Sigmoid colon (tissue), 7 donors: Measurements from ENCODE around the gene CNNM3. TPM values are rescaled to one million over a fixed set of nuclear protein-coding genes. Genes with fewer than 3 reads are reported as not detected.
A peak's percentile ranks its signal among the peaks of the same experiment; 100 is the strongest.
"Not testable (repeated sequence)": the region's sequence is repeated elsewhere in the genome, so short reads cannot be mapped to it uniquely, and the experiment has no call there.

Source experiments
- DNase-seq: peaks from one replicate; pipeline ENCODE4 v3.0.0-alpha.2; 2019
- H3K27ac ChIP-seq, 4 donors: fragments of 200-600 bp; sonication (generic); one replicate each; pipeline ENCODE4 v1.5.1; 2016 to 2019; ENCODE audit warnings: mild to moderate bottlenecking in 1 of 4
- H3K27me3 ChIP-seq, 3 donors: fragments of 200-600 bp; sonication (generic); one replicate each; pipeline ENCODE4 v1.5.1; 2019; ENCODE audit warnings: mild to moderate bottlenecking in 1 of 3
- H3K36me3 ChIP-seq, 4 donors: fragments of 200-600 bp; sonication (generic); one replicate each; pipeline ENCODE4 v1.5.1; 2016 to 2019
- H3K4me1 ChIP-seq, 4 donors: fragments of 200-600 bp; sonication (generic); one replicate each; pipeline ENCODE4 v1.5.1; 2017 to 2019
- H3K4me3 ChIP-seq, 4 donors: fragments of 200-600 bp; sonication (generic); one replicate each; pipeline ENCODE4 v1.5.1; 2017 to 2019; ENCODE audit warnings: mild to moderate bottlenecking in 2 of 4, moderate library complexity in 1 of 4
- H3K9me3 ChIP-seq, 4 donors: fragments of 200-600 bp in 3 of 4; sonication (generic) in 3 of 4; one replicate each; pipeline versions ENCODE4 v1.5.1 to v1.6.1; 2013 to 2019
- EP300 ChIP-seq, 4 donors: sonication (generic); formaldehyde crosslinking; IDR thresholded peaks; one replicate each; pipeline ENCODE4 v1.6.1; 2017; ENCODE audit warnings: antibody characterized with exemption in 4 of 4
- POLR2A ChIP-seq, 2 donors: fragments of 450-650 bp; IDR thresholded peaks; one replicate each; pipeline ENCODE4 v1.6.1; 2016; ENCODE audit warnings: antibody characterized with exemption in 2 of 2, mild to moderate bottlenecking in 2 of 2, moderate library complexity in 2 of 2
- POLR2AphosphoS5 ChIP-seq, 4 donors: sonication (generic); formaldehyde crosslinking; IDR thresholded peaks; one replicate each; pipeline ENCODE4 v1.6.1; 2017; ENCODE audit warnings: antibody characterized with exemption in 4 of 4
- WGBS, 2 donors: extraction: QIAGEN DNeasy Blood & Tissue Kit; methylation state at CpG; one replicate each; pipeline ENCODE4 v1.1.7; 2013; 5-methylcytosine and 5-hydroxymethylcytosine counted together
- intact Hi-C: fragments of 100-400 bp; cut with DNase I; formaldehyde crosslinking; loops from one replicate; pipeline ENCODE4 v1.15.1; 2023
- polyA plus RNA-seq, 3 donors: library from polyadenylated mRNA; stranded (reverse); fragments of 200-250 nt; gene quantifications; one replicate each; pipeline ENCODE4 v1.2.3, GENCODE V29; 2013
- total RNA-seq, 4 donors: library from RNA; depleted of rRNA; stranded (reverse); fragments of >200 nt; gene quantifications; one replicate each; pipeline ENCODE4 v1.1.0, GENCODE V29; 2016
- TF ChIP-seq, protein P1 (sequence below), 4 experiments: fragments of 450-650 bp in 3 of 4; fragments of 200-600 bp in 1 of 4; IDR thresholded peaks; one replicate each; pipeline ENCODE4 v1.5.1; 2016 to 2019; ENCODE audit warnings: antibody characterized with exemption in 4 of 4, mild to moderate bottlenecking in 3 of 4, moderate library complexity in 2 of 4
- donor health status: healthy with polysubstance abuse.
- donor health status: Bipolar disorder and iron deficiency.
- donor health status: healthy.

CNNM3 gene
- total and polyA plus RNA-seq, 7 donors, result 1.2 to 16.6 (median 10.0) TPM

- Histone ChIP-seq H3K4me3 (no peak overlapping the region), H3K36me3 (peaks cover 0 to 42% (median 6%) of the 10 kb centered on the region in 4 donors), H3K9me3 (no peaks in the 10 kb centered on the region), H3K27me3 (no peaks in the 10 kb centered on the region), H3K4me1 (peaks cover 0 to 8% (median 7%) of the 10 kb centered on the region in 4 donors), H3K27ac (no peak overlapping the region)
- peak; percentile 85 for DNase-seq
- intact Hi-C loops, result loop anchor here (5.0 kb wide), 2 partner anchors 39 to 64 kb away; partner anchors contain the start of gene CNNM4
- TF ChIP-seq POLR2AphosphoS5 (IDR thresholded peaks at IDR 0.05), result peak in 2 of 4 donors; percentile 26 to 27
- TF ChIP-seq, protein P1, sequence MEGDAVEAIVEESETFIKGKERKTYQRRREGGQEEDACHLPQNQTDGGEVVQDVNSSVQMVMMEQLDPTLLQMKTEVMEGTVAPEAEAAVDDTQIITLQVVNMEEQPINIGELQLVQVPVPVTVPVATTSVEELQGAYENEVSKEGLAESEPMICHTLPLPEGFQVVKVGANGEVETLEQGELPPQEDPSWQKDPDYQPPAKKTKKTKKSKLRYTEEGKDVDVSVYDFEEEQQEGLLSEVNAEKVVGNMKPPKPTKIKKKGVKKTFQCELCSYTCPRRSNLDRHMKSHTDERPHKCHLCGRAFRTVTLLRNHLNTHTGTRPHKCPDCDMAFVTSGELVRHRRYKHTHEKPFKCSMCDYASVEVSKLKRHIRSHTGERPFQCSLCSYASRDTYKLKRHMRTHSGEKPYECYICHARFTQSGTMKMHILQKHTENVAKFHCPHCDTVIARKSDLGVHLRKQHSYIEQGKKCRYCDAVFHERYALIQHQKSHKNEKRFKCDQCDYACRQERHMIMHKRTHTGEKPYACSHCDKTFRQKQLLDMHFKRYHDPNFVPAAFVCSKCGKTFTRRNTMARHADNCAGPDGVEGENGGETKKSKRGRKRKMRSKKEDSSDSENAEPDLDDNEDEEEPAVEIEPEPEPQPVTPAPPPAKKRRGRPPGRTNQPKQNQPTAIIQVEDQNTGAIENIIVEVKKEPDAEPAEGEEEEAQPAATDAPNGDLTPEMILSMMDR (IDR thresholded peaks at IDR 0.05), result peak; percentile 80 to 94 (median 91)
- TF ChIP-seq EP300 (IDR thresholded peaks at IDR 0.05), result no peak
- WGBS, 2 donors, result 38 to 42% methylated on average over 15 of the region's 15 CpGs
These were observed 14.9 kb upstream of the CNNM3 start for GRCh38 chr2:96801005-96801785.

DNA sequence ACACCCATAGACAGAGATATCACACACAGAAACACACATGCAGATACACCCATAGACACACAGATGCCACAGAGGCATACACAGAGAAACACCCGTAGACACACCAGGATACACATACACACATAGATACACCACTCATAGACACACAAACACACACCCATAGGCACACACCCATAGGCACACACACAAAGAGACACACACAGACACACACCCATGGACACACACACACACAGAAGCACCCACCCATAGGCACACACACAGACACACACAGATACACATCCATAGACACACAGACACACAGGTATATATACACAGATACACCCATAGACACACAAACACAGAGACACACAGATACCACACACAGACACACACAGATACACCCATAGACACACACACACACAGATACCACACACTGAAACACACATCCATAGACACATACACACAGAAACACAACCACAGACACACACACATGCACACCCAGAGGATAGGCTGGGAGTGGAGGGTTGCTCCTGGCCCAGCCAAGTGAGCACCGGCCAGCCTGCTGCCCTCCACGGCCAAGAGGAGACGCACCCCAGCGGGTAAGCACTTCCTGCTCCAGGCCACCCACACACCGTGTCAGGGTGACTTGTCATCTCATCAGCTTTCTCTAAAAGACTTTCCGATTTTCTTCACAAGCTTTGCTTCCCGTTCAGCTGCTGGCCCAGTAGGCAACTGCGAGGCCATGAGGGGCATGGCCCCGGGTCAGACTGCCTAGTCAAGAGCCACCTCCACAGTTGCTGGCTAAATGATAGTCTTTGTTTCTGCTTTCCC is 14.1 kb upstream of the CNNM3 start:
- no peaks in the 10 kb centered on the region for H3K27me3 ChIP-seq
- intact Hi-C loops, result loop anchor here (5.0 kb wide), 2 partner anchors 40 to 65 kb away; partner anchors contain the start of gene CNNM4
- TF ChIP-seq POLR2A (IDR thresholded peaks at IDR 0.05) (no peak), POLR2AphosphoS5 (IDR thresholded peaks at IDR 0.05) (no peak), EP300 (IDR thresholded peaks at IDR 0.05) (no peak)
- TF ChIP-seq, protein P1 (IDR thresholded peaks at IDR 0.05), result no peak
- 67 to 88% methylated on average over 10 of the region's 10 CpGs for WGBS, 2 donors
- H3K9me3 ChIP-seq, result no peaks in the 10 kb centered on the region
- H3K4me1 ChIP-seq, result peaks cover 0 to 8% (median 7%) of the 10 kb centered on the region in 4 donors
- DNase-seq, result peak; percentile 47
- no peak overlapping the region for H3K4me3 ChIP-seq
- no peak overlapping the region for H3K27ac ChIP-seq
- H3K36me3 ChIP-seq, result peaks cover 0 to 42% (median 6%) of the 10 kb centered on the region in 4 donors

DNA sequence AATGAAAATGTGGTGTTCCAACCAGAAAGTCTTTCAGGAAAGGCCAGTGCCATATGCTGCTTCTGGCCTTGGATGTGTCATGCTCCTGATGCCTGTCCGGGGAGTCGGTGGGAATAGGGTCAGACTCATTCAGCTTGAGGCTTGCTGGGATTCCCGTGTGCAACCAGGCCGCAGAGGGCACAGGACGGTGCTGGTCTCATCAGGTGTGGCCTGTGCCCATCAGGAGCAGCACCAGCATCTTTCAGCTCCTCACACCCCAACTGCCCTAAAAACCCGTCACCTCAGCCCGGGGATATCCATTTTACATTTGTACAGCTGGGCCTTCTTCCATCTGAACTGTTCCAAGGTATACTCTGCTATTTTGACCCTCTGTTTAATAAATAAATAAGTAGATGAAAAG is 13.3 kb upstream of the CNNM3 start:
- H3K9me3 ChIP-seq, result no peaks in the 10 kb centered on the region
- DNase-seq, result peak; percentile 39
- H3K4me1 ChIP-seq, result peaks cover 0 to 8% (median 7%) of the 10 kb centered on the region in 4 donors
- intact Hi-C loops, result loop anchor here (5.0 kb wide), 2 partner anchors 40 to 65 kb away; partner anchors contain the start of gene CNNM4
- no peak overlapping the region for H3K27ac ChIP-seq
- 94 to 96% methylated on average over 7 of the region's 7 CpGs for WGBS, 2 donors
- no peaks in the 10 kb centered on the region for H3K27me3 ChIP-seq
- TF ChIP-seq POLR2A (IDR thresholded peaks at IDR 0.05) (no peak), EP300 (IDR thresholded peaks at IDR 0.05) (no peak), POLR2AphosphoS5 (IDR thresholded peaks at IDR 0.05) (no peak)
- TF ChIP-seq, protein P1 (IDR thresholded peaks at IDR 0.05), result no peak
- H3K36me3 ChIP-seq, result peaks cover 0 to 35% (median 3%) of the 10 kb centered on the region in 4 donors
- no peak overlapping the region for H3K4me3 ChIP-seq

DNA sequence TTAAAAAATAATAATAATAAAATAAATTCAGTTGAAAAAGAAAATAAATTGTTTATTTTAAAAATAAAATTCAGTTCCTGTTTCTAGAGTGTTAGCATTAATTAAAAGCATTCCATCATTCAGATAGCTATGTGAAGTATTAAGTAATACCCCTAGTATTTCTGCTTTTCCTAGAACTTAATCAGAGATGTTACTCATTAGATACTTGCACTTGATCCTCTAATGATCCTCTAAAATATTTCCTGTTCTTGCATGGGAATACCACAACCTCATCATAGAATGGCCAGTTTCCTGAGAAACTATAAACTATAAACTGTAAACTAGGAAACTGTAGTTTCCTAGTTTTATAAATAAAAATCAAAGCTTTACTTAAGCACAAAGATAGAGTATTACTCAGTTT is 11.1 kb upstream of the CNNM3 start:
- intact Hi-C loops, result loop anchor here (5.0 kb wide), 2 partner anchors 43 to 68 kb away; partner anchors contain the start of gene CNNM4

GRCh38 chr2:96805946-96806345 is 10.1 kb upstream of the CNNM3 start:
- H3K9me3 ChIP-seq, intact Hi-C loops, H3K27me3 ChIP-seq, H3K4me1 ChIP-seq, H3K4me3 ChIP-seq, H3K27ac ChIP-seq: not testable (repeated sequence)
- WGBS, 2 donors, result 91% methylated on average over 15 to 18 of the region's 20 CpGs
- peak; percentile 2 for DNase-seq
- peaks cover 0 to 34% (median 5%) of the 10 kb centered on the region in 4 donors for H3K36me3 ChIP-seq

More for the DNA sequence above, 11.1 kb upstream of the CNNM3 start:
- Histone ChIP-seq H3K4me3 (no peak overlapping the region), H3K4me1 (peaks cover 0 to 8% (median 7%) of the 10 kb centered on the region in 4 donors), H3K36me3 (peaks cover 0 to 27% (median 5%) of the 10 kb centered on the region in 4 donors), H3K9me3 (no peaks in the 10 kb centered on the region), H3K27me3 (no peaks in the 10 kb centered on the region), H3K27ac (no peak overlapping the region)
- TF ChIP-seq, protein P1 (IDR thresholded peaks at IDR 0.05), result no peak
- TF ChIP-seq POLR2AphosphoS5 (IDR thresholded peaks at IDR 0.05) (no peak), POLR2A (IDR thresholded peaks at IDR 0.05) (no peak), EP300 (IDR thresholded peaks at IDR 0.05) (no peak)
- no peak for DNase-seq
